KBM-7 (cell line): ENCODE results near the gene PDLIM5.
"Not testable (repeated sequence)": the region's sequence is repeated elsewhere in the genome, so short reads cannot be mapped to it uniquely, and the experiment has no call there.

ENCODE experiments used
- DNase-seq: peaks from one replicate; pipeline ENCODE4 v3.0.0-alpha.2; 2015
- in situ Hi-C: fragments of 300-500 bp; cut with MboI; formaldehyde crosslinking; loops from 2 replicates; pipeline ENCODE4 v1.14.3; 2020; ENCODE audit warnings: low sequenced_read_pairs, low pct_unique_long_range_greater_than_20kb, mixed read lengths

The PDLIM5 gene

DNA sequence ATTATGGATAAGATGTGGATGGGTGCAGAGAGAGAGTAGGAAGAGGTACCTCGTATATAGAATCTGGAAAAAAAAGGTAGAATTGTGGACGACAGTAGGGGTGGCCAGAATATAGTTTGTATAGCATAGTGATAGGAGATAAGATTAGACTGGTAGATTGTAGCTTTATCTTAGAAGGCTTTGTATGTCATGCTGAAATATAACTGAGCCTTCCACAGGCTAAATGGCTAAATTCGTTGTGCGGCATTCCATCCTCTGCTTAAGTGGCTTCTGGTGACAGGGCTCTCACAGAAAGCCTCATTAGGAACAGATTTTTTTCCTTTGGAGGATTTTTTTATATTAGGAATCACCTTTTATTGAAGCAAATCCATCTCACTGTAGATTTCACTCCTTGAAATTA lies 163.7 kb downstream of the PDLIM5 start:
- in situ Hi-C loops, result no loop called here
- no peak for DNase-seq

DNA sequence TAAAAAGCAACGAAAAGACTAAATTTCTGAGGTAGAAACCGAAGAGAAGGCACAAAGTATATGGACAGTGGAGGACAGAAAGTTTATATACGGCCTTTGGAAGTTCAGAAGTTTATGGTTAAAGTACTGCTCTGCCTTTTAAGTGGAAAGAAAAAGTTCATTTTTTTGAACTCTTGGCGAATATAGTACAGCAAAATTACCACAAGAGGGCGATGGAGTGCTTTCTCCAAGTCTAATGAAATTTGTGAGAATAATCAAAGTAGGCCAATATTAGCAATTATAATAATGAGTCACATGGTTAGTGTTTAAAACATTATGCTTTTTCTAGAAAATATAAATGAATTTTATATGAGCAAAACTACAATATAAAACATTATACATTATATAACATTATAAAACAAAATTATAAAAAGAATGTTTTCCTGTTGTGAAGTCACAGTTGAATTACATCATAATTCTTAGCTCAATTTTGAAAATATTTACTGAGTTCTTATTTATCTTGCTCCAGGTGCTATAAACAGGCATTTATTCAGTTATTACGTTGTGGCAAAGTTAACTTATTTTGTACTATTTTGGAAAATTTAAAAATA lies 169.8 kb downstream of the PDLIM5 start:
- in situ Hi-C loops, result no loop called here

DNA sequence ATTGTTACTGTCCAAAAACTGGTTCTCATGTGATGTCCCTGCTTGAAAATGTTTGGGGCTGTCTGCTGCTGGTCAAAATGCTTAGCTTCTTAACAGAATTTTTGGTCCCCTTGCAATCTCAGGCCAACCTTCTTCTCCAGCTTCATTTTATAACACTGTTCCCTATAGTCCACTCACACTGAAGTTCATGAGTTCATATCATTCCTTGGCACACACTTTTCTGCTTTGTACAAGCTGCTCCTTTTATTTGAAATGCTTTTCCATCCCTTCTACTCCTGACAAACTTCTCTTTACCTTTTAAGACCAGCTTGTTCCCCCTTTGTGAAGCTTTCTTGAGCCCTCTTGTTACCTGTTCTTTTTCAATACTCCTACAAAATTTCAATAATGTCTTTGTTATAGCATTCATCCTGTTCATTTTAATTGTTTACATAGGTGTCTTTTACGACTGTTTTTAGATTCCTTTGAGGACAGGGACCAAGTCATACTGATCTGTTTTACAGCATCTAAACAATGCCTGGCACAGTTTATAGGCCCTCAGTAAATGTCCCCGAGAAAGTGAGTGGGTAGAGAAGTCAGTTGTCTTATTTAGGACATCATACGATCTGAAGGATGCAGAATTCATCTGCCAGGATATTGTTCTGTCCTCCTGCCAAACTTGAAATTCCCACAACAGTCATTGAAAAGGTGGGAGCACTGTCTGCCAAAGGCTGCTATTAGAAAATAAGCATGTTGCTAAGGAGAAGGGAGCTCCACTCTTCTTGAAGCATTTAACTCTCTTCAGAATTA lies 171.6 kb downstream of the PDLIM5 start:
- in situ Hi-C loops, result no loop called here
- DNase-seq, result no peak

More for the DNA sequence above, 169.8 kb downstream of the PDLIM5 start:
- DNase-seq, result peak; percentile 47

DNA sequence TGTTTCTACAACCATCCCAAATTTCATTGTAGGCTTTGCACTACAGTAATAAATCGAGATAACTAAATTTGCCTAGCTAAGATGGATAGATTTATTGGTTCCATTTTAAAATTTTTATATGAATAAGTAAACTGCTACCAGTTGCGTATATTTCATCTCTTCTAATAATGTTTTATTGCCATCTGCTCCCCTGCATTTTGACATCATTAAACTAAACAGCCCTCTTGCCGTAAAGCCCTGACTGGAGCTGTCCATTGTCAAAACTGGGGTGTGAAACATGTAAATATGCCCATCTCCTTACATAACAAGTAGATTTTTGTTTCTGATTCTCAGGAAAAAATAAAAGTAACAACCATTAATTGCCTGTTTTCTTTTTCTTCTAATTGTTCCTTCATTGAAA lies 175.2 kb downstream of the PDLIM5 start:
- DNase-seq, result no peak
- in situ Hi-C loops, result no loop called here

DNA sequence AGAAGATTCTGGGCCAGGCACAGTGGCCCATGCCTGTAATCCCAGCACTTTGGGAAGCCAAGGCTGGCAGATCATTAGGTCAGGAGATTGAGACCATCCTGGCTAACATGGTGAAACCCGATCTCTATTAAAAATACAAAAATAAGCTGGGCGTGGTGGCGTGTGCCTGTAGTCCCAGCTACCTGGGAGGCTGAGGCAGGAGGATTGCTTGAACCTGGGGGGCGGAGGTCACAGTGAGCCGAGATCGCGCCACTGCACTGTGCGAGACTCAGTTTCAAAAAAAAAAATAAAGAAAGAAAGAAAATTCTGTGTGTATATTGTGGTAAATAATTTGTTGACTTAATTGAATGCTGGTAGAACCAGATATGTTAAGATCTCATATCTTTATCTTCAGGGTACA lies 177.3 kb downstream of the PDLIM5 start:
- in situ Hi-C loops, result not testable (repeated sequence)

DNA sequence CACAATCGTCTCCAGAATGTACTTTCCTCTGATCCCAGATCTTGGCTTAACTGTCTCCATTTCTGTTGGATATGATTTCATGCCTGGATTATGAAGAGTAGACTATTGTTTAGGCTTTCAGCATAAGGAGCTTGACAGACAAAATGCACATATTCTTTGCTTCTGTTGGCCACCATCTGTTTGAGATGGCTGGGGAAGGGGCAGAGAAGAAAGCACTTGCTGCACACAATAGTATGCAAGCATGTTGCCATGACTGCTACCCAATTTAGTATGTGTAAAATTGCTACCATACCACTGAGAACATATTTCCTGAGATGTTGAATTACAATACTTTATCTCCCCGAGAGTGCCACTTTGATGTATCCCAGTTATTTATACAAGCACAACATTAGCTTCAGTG lies 178.1 kb downstream of the PDLIM5 start:
- DNase-seq, result no peak
- in situ Hi-C loops, result no loop called here

More for the DNA sequence above, 177.3 kb downstream of the PDLIM5 start:
- DNase-seq, result not testable (repeated sequence)

DNA sequence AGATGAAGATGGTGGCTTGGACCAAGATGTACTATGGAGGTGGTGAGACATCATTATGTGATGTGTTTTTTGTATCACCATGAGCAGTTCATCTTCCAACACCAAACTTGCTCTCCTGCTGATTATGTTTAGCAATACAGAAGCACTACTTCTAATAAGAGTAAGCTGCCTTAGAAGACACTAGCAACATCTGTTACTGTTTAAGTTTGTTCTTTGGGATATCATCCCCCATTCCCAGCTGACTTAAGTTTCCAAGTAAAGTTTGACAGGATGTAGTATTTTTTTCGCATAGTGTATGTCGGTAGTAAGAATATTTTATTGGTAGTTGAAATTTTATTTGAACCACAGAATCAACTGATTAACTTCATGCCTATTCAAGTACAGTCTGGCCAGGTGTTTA lies 182.5 kb downstream of the PDLIM5 start:
- no peak for DNase-seq
- in situ Hi-C loops, result no loop called here

DNA sequence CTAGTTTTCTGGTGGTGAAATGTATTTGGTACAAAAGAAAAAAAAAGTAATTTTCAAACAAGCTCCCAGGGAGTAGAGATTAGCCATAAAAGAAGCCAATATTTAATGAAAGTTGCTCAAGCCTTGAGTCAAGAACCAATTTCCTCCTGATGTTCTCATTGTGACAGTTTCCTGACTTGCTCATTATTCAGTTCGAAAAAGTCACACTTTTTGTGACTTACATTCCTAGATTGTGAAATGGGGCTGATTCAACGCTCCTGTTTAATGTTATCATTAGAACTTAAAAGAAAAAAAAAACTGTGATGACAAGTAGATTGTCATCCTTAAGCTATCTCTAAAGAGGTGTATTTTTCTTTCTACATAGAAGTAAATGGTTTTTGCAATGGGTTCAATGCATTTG lies 183.4 kb downstream of the PDLIM5 start:
- no peak for DNase-seq
- in situ Hi-C loops, result no loop called here

DNA sequence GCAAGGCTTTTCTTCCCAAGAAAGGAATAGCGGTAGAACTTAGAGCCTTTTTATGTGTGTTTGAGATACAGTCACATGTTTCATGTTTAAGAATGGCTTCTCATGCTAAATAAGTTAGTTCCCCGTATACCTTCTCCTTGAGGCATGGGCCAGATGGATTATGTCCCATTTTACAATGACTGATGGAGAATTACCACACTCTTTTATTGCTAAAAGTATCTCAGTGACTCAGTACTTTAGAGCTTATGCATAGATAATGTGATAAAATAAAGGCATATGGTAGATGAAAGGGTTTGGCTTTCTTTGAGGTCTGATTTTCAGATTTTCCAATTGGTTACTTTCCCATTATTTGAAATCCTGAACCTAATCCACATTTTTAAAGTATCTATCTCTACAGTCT lies 184.3 kb downstream of the PDLIM5 start:
- DNase-seq, result no peak
- in situ Hi-C loops, result no loop called here

DNA sequence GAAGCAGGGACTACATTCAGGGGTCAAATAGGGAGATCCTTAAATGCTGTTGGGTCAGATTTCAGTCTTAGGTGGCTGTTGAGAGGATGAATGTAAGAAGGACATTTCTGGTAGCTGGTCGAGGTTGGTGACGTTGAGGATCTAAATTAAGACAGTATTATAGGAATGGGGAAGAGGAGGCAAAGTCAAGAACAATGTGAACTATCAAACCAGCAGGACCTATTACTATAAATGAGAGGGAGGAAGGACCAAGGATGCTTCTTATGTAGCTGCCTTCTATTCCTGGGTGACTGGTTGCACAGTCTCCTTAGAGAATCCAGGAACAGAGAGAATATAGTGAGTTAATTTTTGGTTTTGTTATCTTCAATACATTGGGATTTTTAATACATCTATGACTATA lies 187.6 kb downstream of the PDLIM5 start:
- in situ Hi-C loops, result no loop called here
- no peak for DNase-seq

DNA sequence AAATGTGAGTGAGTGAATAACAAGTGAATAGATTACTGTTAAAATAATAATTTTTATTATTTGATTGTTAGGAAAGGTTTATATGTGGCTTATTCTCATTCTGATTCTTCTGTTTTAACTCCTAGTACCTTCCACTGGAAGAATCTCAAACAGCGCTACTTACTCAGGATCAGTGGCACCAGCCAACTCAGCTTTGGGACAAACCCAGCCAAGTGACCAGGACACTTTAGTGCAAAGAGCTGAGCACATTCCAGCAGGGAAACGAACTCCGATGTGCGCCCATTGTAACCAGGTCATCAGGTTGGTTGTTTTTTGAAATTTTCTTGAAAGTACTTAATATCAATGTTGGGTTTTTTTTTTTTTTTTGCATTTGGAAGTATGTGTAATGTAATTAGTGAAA lies 188.4 kb downstream of the PDLIM5 start:
- in situ Hi-C loops, result no loop called here
- no peak for DNase-seq

DNA sequence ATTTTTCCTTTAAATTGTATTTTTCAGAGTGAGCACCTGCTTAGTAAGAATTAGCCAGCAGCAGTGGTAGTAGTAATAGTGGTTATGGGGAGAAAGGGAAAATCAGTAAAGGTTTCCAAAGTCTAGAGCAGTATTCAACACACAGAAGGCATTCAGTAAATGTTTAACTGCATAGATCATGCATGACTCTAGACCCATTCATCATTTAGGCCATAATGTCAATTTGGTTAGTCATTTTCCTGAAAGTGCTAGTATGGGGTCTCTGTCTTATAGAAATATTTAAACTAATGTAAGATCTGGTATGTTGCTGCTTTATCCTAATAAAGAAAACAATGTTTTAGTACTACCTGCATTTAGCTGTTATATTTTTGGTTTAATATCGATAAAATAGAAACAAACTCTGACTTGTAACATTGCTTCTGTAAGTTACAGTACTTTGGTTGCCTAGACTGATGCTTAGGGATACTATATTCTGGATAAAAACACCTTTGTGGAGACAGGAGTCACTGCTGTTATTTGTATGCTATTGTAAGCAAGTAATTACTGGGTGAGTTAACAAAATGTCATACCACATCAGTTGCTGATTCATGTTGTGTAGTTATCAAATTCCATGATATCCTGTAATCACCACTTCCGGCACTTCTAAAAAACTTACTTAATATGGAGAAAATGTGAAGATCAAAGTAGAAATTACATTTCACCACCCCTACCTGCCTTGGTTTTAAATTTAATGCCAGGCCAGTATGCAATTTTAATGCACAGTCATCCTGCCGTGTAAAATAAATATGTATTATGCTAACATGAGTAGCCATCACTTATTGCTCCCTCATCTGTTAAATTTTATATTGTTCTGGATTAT lies 190.2 kb downstream of the PDLIM5 start:
- no peak for DNase-seq
- in situ Hi-C loops, result no loop called here

DNA sequence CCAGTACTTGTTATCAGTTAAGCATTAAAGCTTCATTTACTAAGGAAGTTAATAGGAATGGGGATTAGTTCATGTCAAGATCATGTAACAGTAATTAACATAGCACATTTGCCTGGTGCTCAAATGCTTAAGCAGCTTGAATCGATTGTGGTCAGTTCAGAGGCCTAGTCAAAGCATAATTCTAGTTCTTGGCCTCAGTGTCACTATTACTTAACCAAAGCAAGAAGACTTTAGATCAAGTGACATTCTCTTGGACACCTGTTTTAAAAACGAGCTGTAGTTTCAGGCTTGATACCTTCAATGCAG lies 190.8 kb downstream of the PDLIM5 start:
- in situ Hi-C loops, result no loop called here
- DNase-seq, result no peak

DNA sequence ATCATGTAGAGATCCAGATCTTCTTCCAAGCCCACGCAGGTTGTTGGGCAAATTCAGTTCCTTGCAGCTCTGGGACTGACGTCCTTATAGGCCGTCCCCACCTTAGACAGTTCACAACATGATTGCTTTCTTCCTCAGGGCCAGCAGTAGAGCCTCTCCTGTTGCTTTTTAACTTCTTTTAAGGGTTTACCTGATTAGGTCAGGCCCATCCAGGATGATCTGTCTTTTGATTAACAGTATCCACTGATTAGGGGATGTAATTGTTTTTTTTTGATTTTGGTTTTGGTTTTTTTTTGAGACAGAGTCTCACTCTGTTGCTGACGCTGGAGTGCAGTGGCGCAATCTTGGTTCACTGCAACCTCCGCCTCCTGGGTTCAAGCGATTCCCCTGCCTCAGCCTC lies 197.0 kb downstream of the PDLIM5 start:
- in situ Hi-C loops, result no loop called here
- DNase-seq, result no peak

DNA sequence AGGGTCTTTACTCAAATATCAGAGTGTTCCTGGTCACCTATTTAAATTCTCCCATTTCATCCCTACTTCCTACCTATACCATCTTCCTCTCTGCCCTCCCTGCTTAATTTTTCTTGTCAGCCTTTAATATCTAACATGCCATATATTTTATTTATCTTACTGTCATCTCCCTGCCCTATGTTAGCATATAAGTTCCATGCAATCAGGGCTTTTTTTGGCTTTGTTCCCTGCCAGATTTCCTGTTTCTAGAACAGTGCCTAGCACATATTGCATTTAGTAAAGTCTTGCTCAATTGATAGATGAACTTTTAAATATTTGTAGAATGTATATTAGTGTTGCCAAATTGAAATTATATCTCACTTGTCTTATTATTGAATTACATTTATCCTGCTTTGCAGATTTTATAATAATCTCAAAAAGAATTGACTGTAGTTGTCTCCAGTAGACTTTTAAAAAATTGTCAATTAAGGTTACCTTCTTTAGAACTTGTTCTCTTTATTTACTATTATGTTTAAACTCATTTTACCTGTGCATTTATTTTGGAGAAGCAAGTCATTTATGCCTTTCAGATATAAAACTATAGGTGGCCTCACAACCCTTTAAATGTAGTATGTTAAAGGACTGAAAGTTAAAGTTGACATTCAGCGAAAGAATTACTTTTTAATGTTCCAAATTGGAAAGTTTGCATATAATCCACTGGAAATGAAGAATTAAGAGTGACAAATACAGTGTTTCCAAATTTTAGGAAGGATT lies 197.8 kb downstream of the PDLIM5 start:
- DNase-seq, result no peak
- in situ Hi-C loops, result no loop called here

DNA sequence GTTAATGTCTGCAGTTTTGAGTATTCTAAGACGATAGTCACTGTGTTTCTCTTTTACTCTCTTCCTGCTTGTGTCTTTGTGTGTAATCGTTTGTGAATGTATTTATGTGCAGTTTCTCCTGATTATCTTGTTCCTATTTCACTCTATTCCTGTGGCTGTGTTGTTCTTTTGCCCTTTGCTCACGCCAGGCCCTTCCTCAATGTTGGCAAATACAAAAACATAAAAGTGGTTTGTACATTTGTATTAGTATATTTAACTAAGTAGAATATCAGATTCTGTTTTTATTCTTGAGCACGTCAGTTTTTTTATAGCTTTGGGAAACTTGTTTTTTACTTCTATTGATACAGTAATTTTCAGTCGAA lies 198.4 kb downstream of the PDLIM5 start:
- DNase-seq, result no peak
- in situ Hi-C loops, result no loop called here

DNA sequence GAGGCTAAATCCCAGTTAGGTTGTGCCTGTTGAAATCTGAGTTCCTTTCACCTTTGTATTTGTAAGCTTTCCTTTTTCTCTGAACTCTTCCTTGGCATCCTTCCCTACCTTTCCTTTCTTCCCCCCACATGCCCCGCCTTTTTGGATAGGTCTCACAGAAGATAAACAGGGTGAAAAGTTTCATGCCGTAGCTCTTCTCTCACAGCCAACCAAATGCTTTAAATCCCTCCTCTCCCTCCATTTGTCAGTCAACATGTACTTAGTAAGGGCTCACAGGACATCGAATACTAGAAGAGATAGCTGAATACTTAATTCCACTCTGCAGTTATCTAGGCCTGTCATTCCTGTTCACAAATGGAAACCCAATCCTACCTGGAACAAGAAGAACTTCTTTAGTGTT lies 198.9 kb downstream of the PDLIM5 start:
- DNase-seq, result no peak
- in situ Hi-C loops, result no loop called here

DNA sequence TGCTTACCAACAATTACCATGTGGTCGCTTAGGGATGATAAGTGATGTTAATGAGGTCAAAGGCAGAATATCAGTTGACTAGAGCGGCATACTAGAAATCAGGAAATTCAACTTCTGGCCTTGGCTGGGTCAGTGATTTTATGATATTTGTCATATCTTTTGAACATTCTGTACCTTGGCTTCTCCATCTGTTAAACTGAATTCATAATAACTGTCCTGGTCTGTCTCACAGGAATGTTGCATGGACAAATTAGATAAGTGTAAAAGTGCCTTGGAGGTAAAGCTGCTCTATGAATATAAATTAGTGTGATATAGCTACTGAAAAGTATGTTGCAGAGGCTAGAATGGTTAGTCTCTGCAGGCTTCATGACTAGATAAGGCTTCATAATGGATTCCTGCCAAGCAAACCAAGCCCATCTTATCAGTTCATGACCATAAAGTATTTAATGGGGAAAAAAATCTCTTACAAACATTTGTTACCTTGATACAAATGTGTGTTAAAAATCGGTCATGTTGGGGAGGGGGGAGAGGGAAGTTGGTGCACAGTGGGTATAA lies 201.4 kb downstream of the PDLIM5 start:
- in situ Hi-C loops, result no loop called here
- no peak for DNase-seq

DNA sequence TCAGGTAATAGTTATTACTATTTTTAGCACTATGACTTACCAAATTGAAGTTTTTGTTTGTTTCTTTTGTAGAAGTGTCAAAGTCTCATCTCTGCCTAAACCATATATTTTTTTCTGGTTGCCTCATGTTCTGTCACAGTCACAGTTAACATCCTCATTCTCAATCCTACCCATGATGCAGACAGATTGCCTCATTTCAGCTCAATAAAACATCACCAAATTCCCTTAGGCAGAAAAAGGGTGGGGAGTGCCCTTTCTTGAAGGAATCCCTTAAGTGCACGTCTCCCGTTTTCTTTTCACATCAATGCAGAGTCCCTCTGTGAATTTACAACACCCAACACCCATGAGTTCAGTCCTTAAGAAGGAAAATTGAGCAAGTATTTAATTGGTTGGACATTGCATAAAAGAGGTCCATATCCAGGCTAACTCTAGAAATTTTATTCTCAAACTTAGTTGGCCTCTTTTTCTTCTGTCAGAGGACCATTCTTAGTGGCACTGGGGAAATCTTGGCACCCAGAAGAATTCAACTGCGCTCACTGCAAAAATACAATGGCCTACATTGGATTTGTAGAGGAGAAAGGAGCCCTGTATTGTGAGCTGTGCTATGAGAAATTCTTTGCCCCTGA lies 202.4 kb downstream of the PDLIM5 start:
- in situ Hi-C loops, result no loop called here
- no peak for DNase-seq
